Fibroblast of lung (primary cell): Measurements from ENCODE around the gene HTATIP2.

Experiments used
- CTCF ChIP-seq, 2 donors: IDR thresholded peaks in 1 of 2; conservative IDR thresholded peaks in 1 of 2; 1 replicate in 1 of 2; 2 replicates in 1 of 2; pipeline ENCODE4 v1.5.1; 2011 to 2012; ENCODE audit warnings: low read length in 2 of 2, control low read depth in 1 of 2, inconsistent platforms in 1 of 2, low read depth in 1 of 2, mild to moderate bottlenecking in 1 of 2
- EZH2 ChIP-seq: IDR thresholded peaks from 2 replicates; pipeline ENCODE4 v1.5.1; 2012; ENCODE audit warnings: low read length, control low read depth, mild to moderate bottlenecking; ENCODE audit errors: missing control alignments

- TF ChIP-seq CTCF (conservative IDR thresholded peaks at IDR 0.05 in 1 of 2, IDR thresholded peaks at IDR 0.05 in 1 of 2; ENCODE audit: low read depth in 1 of 2, low read length in 2 of 2) (no peak), EZH2 (no peak)
Measured at GRCh38 chr11:20403059-20403458, 39.5 kb downstream of the HTATIP2 start.
